ENCODE results near the gene RABGAP1L.
"Not testable (repeated sequence)": the region's sequence is repeated elsewhere in the genome, so short reads cannot be mapped to it uniquely, and the experiment has no call there.

Gene RABGAP1L

DNA sequence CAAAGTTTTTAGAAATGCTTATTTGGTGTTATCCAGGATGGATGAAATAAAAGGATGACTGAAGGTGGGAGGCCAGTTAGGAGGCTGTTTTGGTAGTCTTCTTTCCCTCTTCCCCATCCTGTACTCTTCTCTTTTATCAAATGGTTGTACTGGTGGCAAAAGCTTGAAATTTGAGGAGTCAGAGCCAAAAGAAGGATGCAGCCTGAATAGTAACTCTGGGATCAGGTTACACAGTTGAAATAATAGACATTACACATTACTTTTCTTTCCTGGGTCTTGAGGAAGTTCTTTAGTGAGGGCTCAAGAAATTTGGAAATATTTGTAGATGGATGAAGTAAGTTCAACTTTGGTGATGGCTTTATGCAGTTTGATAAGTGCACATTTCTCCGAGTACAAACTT is 397.1 kb downstream of the RABGAP1L start:
- TF ChIP-seq, protein P1, sequence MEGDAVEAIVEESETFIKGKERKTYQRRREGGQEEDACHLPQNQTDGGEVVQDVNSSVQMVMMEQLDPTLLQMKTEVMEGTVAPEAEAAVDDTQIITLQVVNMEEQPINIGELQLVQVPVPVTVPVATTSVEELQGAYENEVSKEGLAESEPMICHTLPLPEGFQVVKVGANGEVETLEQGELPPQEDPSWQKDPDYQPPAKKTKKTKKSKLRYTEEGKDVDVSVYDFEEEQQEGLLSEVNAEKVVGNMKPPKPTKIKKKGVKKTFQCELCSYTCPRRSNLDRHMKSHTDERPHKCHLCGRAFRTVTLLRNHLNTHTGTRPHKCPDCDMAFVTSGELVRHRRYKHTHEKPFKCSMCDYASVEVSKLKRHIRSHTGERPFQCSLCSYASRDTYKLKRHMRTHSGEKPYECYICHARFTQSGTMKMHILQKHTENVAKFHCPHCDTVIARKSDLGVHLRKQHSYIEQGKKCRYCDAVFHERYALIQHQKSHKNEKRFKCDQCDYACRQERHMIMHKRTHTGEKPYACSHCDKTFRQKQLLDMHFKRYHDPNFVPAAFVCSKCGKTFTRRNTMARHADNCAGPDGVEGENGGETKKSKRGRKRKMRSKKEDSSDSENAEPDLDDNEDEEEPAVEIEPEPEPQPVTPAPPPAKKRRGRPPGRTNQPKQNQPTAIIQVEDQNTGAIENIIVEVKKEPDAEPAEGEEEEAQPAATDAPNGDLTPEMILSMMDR (IDR thresholded peaks at IDR 0.05; ENCODE audit: low read depth, low read length, missing control alignments), result no peak
- in situ Hi-C loops (cut with HindIII; ENCODE audit: low pct_ligation_motif_present, low sequenced_read_pairs), result no loop called here
- H3K27me3 ChIP-seq (replicated peaks), result no peaks in the 10 kb centered on the region
- H3K4me3 ChIP-seq (ENCODE audit: low read depth, low read length), result no peak overlapping the region
- H3K36me3 ChIP-seq (replicated peaks), result no peaks in the 10 kb centered on the region
- DNase-seq, result no peak
- H3K27ac ChIP-seq, result no peak overlapping the region

DNA sequence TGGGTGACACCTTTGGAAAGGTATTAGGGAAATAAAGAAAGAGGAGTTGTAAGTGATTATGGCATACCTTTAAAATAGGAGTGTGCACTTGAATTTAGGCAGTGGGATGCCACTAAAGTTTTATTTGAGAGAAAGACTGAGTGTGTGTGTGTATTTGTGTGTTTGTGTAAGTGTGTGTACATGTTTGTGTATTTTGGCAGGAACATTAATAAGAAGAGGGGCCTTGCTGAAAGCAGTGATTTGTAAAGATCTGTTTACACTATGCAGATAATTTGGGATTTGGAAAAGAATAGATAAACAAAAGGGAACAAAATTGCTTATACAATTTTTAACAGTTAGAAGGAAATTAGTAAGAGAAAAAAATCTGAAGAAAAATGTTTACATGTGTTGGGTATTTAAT is 409.2 kb downstream of the RABGAP1L start:
- H3K4me3 ChIP-seq (ENCODE audit: low read depth, low read length), result no peak overlapping the region
- in situ Hi-C loops (cut with HindIII; ENCODE audit: low pct_ligation_motif_present, low sequenced_read_pairs), result no loop called here
- no peaks in the 10 kb centered on the region for H3K27me3 ChIP-seq (replicated peaks)
- no peak overlapping the region for H3K27ac ChIP-seq
- TF ChIP-seq, protein P1 (IDR thresholded peaks at IDR 0.05; ENCODE audit: low read depth, low read length, missing control alignments), result no peak
- no peak for DNase-seq
- H3K36me3 ChIP-seq (replicated peaks), result no peaks in the 10 kb centered on the region

DNA sequence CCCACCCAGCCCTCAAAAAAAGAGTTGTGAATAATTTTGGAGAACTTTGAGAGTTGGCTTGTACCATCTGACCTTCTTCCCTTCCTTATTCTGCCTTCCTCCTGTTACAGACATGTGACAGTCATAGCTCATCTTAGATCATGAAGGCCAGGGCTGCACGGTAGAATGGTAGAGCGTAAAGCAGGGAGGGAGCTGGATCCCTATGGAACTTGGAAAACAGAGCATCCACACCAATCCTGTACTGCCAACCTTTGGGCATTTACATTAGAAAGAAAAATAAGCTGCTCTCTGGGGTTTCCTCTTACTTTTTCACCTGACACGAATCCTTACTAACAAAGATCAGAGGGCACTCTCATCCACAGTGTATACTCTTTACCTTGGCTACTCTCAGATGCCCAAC is 409.9 kb downstream of the RABGAP1L start:
- in situ Hi-C loops (cut with HindIII; ENCODE audit: low pct_ligation_motif_present, low sequenced_read_pairs), result no loop called here
- Histone ChIP-seq H3K36me3 (replicated peaks) (no peaks in the 10 kb centered on the region), H3K27me3 (replicated peaks) (no peaks in the 10 kb centered on the region), H3K27ac (no peak overlapping the region), H3K4me3 (ENCODE audit: low read depth, low read length) (no peak overlapping the region)
- TF ChIP-seq, protein P1 (IDR thresholded peaks at IDR 0.05; ENCODE audit: low read depth, low read length, missing control alignments), result no peak
- DNase-seq, result no peak

DNA sequence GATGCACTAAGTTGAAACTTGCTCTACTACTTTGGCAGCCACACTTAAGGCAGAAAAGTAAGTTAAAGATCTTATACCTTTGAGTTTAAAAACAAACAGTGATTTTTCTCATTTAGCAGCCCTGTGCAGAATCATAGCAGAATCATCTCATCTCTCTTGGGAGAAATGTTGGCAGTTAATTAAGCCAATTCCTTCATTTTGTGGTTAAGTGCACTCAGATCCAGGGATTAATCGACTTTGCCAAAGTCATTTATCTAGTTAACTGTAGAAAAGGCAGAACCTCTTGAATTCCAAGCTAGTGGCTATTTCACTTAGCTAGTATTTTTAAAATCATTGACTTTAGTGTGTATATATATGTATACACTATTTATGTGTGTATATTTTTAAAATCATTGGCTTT is 413.5 kb downstream of the RABGAP1L start:
- no peak for DNase-seq
- TF ChIP-seq, protein P1 (IDR thresholded peaks at IDR 0.05; ENCODE audit: low read depth, low read length, missing control alignments), result no peak
- Histone ChIP-seq H3K4me3 (ENCODE audit: low read depth, low read length) (no peak overlapping the region), H3K27me3 (replicated peaks) (no peaks in the 10 kb centered on the region), H3K27ac (no peak overlapping the region), H3K36me3 (replicated peaks) (no peaks in the 10 kb centered on the region)
- in situ Hi-C loops (cut with HindIII; ENCODE audit: low pct_ligation_motif_present, low sequenced_read_pairs), result no loop called here

DNA sequence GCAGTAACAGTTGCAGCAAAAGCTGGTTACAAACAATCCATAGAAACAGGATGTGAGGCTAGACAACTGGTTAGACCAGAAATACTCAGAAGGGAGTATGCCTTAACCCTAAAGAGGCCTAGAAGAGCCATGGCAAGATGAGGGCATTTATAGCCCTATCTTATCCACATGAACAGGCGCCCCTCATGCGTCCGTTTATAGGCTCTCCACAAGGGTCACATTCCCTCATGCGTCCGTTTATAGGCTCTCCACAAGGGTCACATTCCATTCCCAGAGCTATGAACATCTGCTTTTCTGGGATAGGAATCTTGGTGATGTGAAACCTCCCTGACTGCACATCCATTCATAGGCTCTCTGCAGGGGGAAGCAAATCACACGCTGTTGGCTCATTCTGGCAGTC is 416.8 kb downstream of the RABGAP1L start:
- in situ Hi-C loops (cut with HindIII; ENCODE audit: low pct_ligation_motif_present, low sequenced_read_pairs); H3K27ac ChIP-seq; H3K36me3 ChIP-seq (replicated peaks); DNase-seq; H3K27me3 ChIP-seq (replicated peaks); H3K4me3 ChIP-seq (ENCODE audit: low read depth, low read length): not testable (repeated sequence)

DNA sequence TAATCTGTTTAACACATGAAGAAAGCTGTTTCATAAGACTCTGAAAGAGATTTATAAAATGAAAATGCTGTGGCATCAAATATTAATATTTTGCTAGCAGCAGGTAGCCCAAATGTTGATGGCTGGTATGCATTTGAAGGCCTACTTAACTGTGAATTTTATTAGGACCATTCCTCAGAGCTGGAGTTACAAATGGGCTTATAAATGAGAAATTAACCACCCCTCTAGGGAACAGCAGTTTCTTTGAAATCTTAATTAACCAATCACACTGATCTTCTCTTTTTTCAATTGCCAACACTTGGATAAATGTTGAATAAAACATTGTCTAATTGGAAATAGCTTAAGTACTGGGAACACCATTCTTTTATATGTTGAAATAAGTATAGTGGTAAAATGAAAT is 418.4 kb downstream of the RABGAP1L start:
- no peaks in the 10 kb centered on the region for H3K27me3 ChIP-seq (replicated peaks)
- H3K27ac ChIP-seq, result no peak overlapping the region
- no peak for DNase-seq
- in situ Hi-C loops (cut with HindIII; ENCODE audit: low pct_ligation_motif_present, low sequenced_read_pairs), result no loop called here
- H3K36me3 ChIP-seq (replicated peaks), result no peaks in the 10 kb centered on the region
- TF ChIP-seq, protein P1 (IDR thresholded peaks at IDR 0.05; ENCODE audit: low read depth, low read length, missing control alignments), result no peak
- H3K4me3 ChIP-seq (ENCODE audit: low read depth, low read length), result no peak overlapping the region
